Spinal cord (tissue), 10 donors: Measurements from ENCODE around the gene KLC4. TPM values are rescaled to one million over a fixed set of nuclear protein-coding genes. Genes with fewer than 3 reads are reported as not detected.
"Not testable (repeated sequence)": the region's sequence is repeated elsewhere in the genome, so short reads cannot be mapped to it uniquely, and the experiment has no call there.

Source experiments
- DNase-seq, 6 donors: peaks; one replicate each; pipeline versions ENCODE4 v3.0.0 to v3.0.0-alpha.2; 2013 to 2015; ENCODE audit warnings: low spot score in 6 of 6, low read depth in 4 of 6
- H3K27ac ChIP-seq: one replicate; pipeline ENCODE4 v1.5.1; 2013; ENCODE audit warnings: low read depth, low read length, control low read depth
- H3K27me3 ChIP-seq: one replicate; pipeline ENCODE4 v1.6.1; 2013; ENCODE audit warnings: low read length; ENCODE audit not compliant: control insufficient read depth, insufficient read depth
- H3K36me3 ChIP-seq: one replicate; pipeline ENCODE4 v1.6.1; 2013; ENCODE audit warnings: low read length; ENCODE audit not compliant: control insufficient read depth, insufficient read depth
- H3K4me1 ChIP-seq: one replicate; pipeline ENCODE4 v1.6.1; 2013; ENCODE audit warnings: low read length; ENCODE audit not compliant: control insufficient read depth, insufficient read depth
- H3K4me3 ChIP-seq: one replicate; pipeline ENCODE4 v1.5.1; 2013; ENCODE audit warnings: low read depth, low read length, control low read depth
- H3K9me3 ChIP-seq: one replicate; pipeline ENCODE4 v1.6.1; 2013; ENCODE audit warnings: low read length; ENCODE audit not compliant: control insufficient read depth, insufficient read depth
- WGBS: methylation state at CpG from one replicate; pipeline ENCODE4 v1.1.5; 2013; ENCODE audit warnings: missing lambda C conversion rate; ENCODE audit not compliant: insufficient coverage; 5-methylcytosine and 5-hydroxymethylcytosine counted together
- polyA plus RNA-seq, 2 donors: library from polyadenylated mRNA; unstranded; fragments of 120-200 nt; gene quantifications; one replicate each; pipeline ENCODE4 v1.2.1, GENCODE V29; 2013; ENCODE audit not compliant: insufficient read length in 2 of 2
- total RNA-seq, 2 donors: library from RNA; depleted of rRNA in 1 of 2; stranded (reverse); fragments of 120-200 nt in 1 of 2; fragments of >200 nt in 1 of 2; gene quantifications; one replicate each; pipeline versions ENCODE4 v1.2.3 to v1.2.4, GENCODE V29; 2013 to 2014
- donor health status: healthy.

Gene KLC4
- total and polyA plus RNA-seq, 4 donors = 23.4 to 77.4 (median 46.3) TPM

DNA sequence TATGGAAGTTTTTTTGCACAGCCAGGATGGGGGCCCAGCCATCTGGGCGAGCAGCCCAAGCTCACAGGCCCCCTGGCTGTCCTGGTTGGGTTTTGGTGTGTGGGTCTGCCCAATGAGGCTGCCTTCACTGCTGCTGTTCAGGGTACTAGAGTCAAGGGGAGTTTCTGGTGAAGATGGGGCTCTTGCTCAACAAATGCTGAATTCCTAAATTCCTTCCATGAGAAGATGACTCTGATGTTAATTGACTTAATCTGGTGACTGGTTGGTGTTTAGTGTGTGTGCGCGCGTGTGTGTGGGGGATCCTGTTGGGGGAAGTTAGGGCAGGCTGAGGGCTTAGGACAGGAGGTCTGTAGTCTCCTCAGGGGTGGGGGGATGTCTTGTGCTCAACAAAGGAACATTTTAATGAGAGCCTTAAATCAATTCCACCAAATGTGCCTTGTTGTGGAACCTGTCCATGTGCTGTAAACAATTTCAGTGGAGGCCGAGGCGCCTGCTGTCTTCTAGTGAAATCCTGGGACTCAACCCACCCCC, 18.6 kb downstream of the KLC4 start:
- Histone ChIP-seq H3K27ac (peak overlapping the region; percentile 83), H3K36me3 (peaks cover 22% of the 10 kb centered on the region), H3K4me3 (peak overlapping the region; percentile 91), H3K27me3 (no peaks in the 10 kb centered on the region), H3K9me3 (no peaks in the 10 kb centered on the region), H3K4me1 (peaks cover 38% of the 10 kb centered on the region)
- DNase-seq = no peak
- WGBS = 66% methylated on average over 5 of the region's 6 CpGs

GRCh38 chr6:43078691-43079090, 19.3 kb downstream of the KLC4 start:
- H3K4me1 ChIP-seq = peaks cover 44% of the 10 kb centered on the region
- no peaks in the 10 kb centered on the region for H3K9me3 ChIP-seq
- DNase-seq = no peak
- H3K27ac ChIP-seq = peak overlapping the region; percentile 37
- peaks cover 16% of the 10 kb centered on the region for H3K36me3 ChIP-seq
- H3K4me3 ChIP-seq = no peak overlapping the region
- H3K27me3 ChIP-seq = no peaks in the 10 kb centered on the region
- no CpG with 5 or more reads among the region's 2 CpGs for WGBS

GRCh38 chr6:43081043-43081442, 21.6 kb downstream of the KLC4 start:
- H3K9me3 ChIP-seq = no peaks in the 10 kb centered on the region
- DNase-seq = no peak
- peaks cover 36% of the 10 kb centered on the region for H3K4me1 ChIP-seq
- WGBS = 92% methylated on average over 3 of the region's 4 CpGs
- no peak overlapping the region for H3K27ac ChIP-seq
- H3K4me3 ChIP-seq = no peak overlapping the region
- no peaks in the 10 kb centered on the region for H3K36me3 ChIP-seq
- H3K27me3 ChIP-seq = no peaks in the 10 kb centered on the region

GRCh38 chr6:43081922-43082321, 22.5 kb downstream of the KLC4 start:
- not testable (repeated sequence) for H3K4me3 ChIP-seq, H3K9me3 ChIP-seq, H3K27ac ChIP-seq, DNase-seq, H3K27me3 ChIP-seq, H3K36me3 ChIP-seq
- peaks cover 34% of the 10 kb centered on the region for H3K4me1 ChIP-seq
- 80% methylated on average over 3 of the region's 9 CpGs for WGBS

DNA sequence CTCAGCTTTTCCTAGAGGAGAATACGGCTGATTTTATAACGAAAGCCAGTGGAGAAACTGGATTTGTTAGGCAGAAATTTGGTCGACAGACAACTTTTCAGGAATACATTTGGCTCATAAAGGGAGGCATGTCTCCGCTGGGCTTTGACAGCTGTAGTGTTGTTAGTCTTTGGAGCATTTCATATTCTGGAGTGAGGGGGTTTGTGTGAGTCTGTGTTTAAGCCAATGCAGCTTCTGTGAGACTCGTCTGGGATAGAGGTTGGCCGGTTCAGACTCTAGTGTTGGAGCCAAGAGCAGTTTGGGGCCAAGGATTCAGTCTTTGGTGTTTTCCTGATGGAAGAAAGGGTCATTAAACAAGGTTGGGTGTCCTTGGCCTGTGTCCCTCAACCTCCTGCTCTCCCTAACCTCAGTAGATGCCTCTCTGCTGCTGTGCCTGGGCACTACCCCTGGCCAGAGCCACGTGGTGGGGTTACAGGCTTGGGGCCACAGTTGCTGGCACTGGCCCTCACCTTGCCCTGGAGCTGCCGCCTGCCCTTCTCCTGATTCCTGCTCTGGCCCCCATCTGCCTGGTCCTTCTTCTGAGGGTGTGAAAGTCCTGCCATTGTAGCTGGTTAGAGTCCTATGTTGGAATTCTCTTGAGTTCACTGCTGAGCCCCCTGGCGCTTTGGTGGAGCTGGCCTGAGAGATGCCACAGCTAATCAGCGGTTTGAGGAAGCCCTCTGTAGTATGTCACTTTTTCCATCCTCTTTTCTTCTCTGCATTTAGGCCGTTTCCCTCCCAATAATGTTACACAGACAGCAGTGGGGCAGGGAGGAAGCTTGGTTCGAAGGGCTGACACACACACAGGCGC, 23.6 kb downstream of the KLC4 start:
- WGBS = 50% methylated on average over 9 of the region's 13 CpGs
- Histone ChIP-seq H3K27me3 (no peaks in the 10 kb centered on the region), H3K27ac (peak overlapping the region; percentile 42), H3K4me1 (peaks cover 23% of the 10 kb centered on the region), H3K9me3 (no peaks in the 10 kb centered on the region), H3K4me3 (no peak overlapping the region), H3K36me3 (no peaks in the 10 kb centered on the region)
- peak in 2 of 6 donors; percentile 70 to 87 for DNase-seq

DNA sequence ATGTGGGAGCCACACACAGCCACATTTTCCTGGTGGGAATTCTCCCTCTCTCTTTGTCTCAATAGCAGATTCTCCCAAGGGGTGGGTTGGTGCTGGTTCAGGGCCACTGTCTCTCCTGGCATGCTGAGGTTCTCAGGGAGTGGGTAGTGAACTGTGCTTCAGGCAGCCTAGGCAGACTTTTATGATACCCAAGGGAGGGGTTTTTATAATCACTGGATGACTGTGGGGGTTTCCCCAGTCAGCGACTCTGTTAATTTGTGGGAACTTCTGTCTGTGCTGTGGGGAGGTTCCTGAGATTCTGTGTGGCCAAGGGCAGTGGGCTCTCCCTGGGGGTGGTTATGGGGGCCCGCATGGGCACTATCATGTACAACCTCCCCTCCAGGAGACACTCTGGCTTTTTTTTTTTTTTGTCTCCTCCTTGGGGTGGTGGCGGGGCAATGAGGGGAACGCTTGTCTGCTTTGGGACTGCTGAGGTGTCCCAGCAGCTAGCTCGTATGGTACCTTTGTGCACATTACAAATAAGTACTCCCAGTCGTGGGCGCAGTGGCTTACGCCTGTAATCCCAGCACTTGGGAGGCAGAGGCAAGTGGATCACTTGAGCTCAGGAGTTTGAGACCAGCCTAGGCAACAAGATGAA, 26.7 kb downstream of the KLC4 start:
- Histone ChIP-seq H3K4me3 (no peak overlapping the region), H3K36me3 (no peaks in the 10 kb centered on the region), H3K27me3 (no peaks in the 10 kb centered on the region), H3K27ac (no peak overlapping the region), H3K9me3 (no peaks in the 10 kb centered on the region), H3K4me1 (peaks cover 36% of the 10 kb centered on the region)
- WGBS = 67% methylated on average over 4 of the region's 8 CpGs
- DNase-seq = peak in 1 of 6 donors; percentile 63

DNA sequence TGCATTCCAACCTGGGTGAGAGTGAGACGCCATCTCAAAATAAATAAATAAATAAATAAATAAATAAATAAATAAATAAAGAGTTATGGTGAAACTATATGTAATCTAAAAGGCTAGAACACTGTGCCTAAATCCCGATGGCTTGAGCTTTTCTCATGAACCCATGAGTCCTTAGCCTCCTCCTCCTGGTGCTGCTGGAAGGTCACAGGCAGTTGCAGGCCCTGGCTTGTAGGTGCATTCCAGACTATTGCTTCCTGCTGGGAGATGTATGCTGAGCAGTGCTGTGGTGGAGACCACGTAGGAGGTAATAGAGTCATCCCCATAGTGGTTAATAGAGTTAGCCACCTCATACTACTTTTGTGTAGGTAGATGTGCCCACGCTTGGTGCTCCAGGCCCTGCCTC, 29.2 kb downstream of the KLC4 start:
- no peaks in the 10 kb centered on the region for H3K27me3 ChIP-seq
- peaks cover 31% of the 10 kb centered on the region for H3K4me1 ChIP-seq
- no peak overlapping the region for H3K4me3 ChIP-seq
- no peak overlapping the region for H3K27ac ChIP-seq
- H3K9me3 ChIP-seq = no peaks in the 10 kb centered on the region
- 92% methylated on average over 2 of the region's 4 CpGs for WGBS
- no peaks in the 10 kb centered on the region for H3K36me3 ChIP-seq
- DNase-seq = no peak

GRCh38 chr6:43089467-43089866, 30.0 kb downstream of the KLC4 start:
- peaks cover 35% of the 10 kb centered on the region for H3K4me1 ChIP-seq
- peak in 1 of 6 donors; percentile 41 for DNase-seq
- H3K9me3 ChIP-seq = no peaks in the 10 kb centered on the region
- H3K27ac ChIP-seq = peak overlapping the region; percentile 67
- WGBS = no CpG with 5 or more reads among the region's 4 CpGs
- H3K4me3 ChIP-seq = no peak overlapping the region
- H3K27me3 ChIP-seq = no peaks in the 10 kb centered on the region
- no peaks in the 10 kb centered on the region for H3K36me3 ChIP-seq

DNA sequence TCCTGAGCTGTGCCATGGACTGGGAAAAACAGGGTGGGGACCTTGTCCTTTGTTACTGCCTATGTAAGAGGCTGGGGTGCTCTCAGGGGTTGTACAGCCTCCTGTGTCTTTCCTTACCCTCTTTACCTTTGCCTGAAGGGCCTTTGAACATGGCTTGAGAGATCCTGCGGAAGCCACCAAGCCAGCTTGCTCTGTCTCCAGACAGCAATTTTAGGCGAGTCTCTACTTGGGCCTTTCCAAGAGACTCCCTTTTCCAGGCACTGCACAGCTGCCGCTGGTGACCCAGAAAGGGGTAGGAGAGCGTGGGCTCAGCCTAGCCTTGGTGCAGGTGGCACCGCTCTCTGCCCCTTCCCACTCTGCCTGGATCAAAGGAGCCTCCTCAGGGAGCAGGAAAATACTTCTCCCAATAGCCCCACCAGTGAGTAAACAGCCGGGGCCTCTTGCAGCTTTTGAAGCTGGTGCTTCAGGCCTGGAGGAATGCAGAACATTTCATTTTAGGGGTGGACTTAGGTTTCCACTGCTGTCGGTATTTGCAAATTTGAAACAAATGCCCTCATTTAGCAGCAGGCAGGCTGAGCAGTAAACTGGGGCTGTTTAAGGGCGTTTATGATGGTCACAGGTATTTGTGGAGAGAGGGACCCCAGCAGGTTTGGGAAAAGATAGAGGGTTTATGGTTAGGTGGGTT, 30.6 kb downstream of the KLC4 start:
- DNase-seq = no peak
- H3K4me1 ChIP-seq = peaks cover 35% of the 10 kb centered on the region
- peak overlapping the region; percentile 67 for H3K27ac ChIP-seq
- WGBS = 33% methylated on average over 6 of the region's 8 CpGs
- no peak overlapping the region for H3K4me3 ChIP-seq
- H3K27me3 ChIP-seq = no peaks in the 10 kb centered on the region
- H3K9me3 ChIP-seq = no peaks in the 10 kb centered on the region
- H3K36me3 ChIP-seq = no peaks in the 10 kb centered on the region
